Measurements from ENCODE around the gene ENTHD1. TPM values are rescaled to one million over a fixed set of nuclear protein-coding genes. Genes with fewer than 3 reads are reported as not detected.

ENTHD1 gene
- total and polyA plus RNA-seq, 8 donors: not detected

- H3K27me3 ChIP-seq: peaks cover 4 to 59% (median 4%) of the 10 kb centered on the region in 3 donors
- 31 to 79% (median 67%) methylated on average over 1 to 3 of the region's 3 CpGs for WGBS, 5 donors
Observed at GRCh38 chr22:39723899-39724351, 169.6 kb downstream of the ENTHD1 start.

GRCh38 chr22:39723463-39723862 lies 170.1 kb downstream of the ENTHD1 start:
- Histone ChIP-seq H3K27me3 (peaks cover 4 to 56% (median 4%) of the 10 kb centered on the region in 3 donors), H3K4me3 (no peak overlapping the region), H3K36me3 (no peaks in the 10 kb centered on the region), H3K27ac (no peak overlapping the region), H3K9me3 (no peaks in the 10 kb centered on the region), H3K4me1 (no peaks in the 10 kb centered on the region)
- 81 to 94% (median 87%) methylated on average over 10 of the region's 10 CpGs for WGBS, 5 donors
- TF ChIP-seq EP300 (IDR thresholded peaks at IDR 0.05): no peak
- TF ChIP-seq POLR2AphosphoS5 (IDR thresholded peaks at IDR 0.05): no peak
- no peak for TF ChIP-seq POLR2A (IDR thresholded peaks at IDR 0.05)
- TF ChIP-seq CTCF (IDR thresholded peaks at IDR 0.05): no peak
- DNase-seq: peak in 1 of 2 donors; percentile 11
- intact Hi-C loops (cut with DNase I; ENCODE audit: low total_unique reads): no loop called here

More at GRCh38 chr22:39723899-39724351, 169.6 kb downstream of the ENTHD1 start:
- Histone ChIP-seq H3K36me3 (no peaks in the 10 kb centered on the region), H3K4me3 (no peak overlapping the region), H3K4me1 (no peaks in the 10 kb centered on the region), H3K27ac (no peak overlapping the region), H3K9me3 (no peaks in the 10 kb centered on the region)
- DNase-seq: peak in 1 of 2 donors; percentile 25
- TF ChIP-seq POLR2A (IDR thresholded peaks at IDR 0.05): no peak
- TF ChIP-seq POLR2AphosphoS5 (IDR thresholded peaks at IDR 0.05): no peak
- TF ChIP-seq EP300 (IDR thresholded peaks at IDR 0.05): no peak
- no peak for TF ChIP-seq CTCF (IDR thresholded peaks at IDR 0.05)
- intact Hi-C loops (cut with DNase I; ENCODE audit: low total_unique reads): no loop called here

GRCh38 chr22:39722501-39722900 lies 171.1 kb downstream of the ENTHD1 start:
- no peaks in the 10 kb centered on the region for H3K36me3 ChIP-seq
- peak in 1 of 2 donors; percentile 5 for DNase-seq
- peaks cover 4 to 47% (median 4%) of the 10 kb centered on the region in 3 donors for H3K27me3 ChIP-seq
- no peaks in the 10 kb centered on the region for H3K9me3 ChIP-seq
- no peak overlapping the region for H3K27ac ChIP-seq
- WGBS, 5 donors: 72 to 78% (median 76%) methylated on average over 4 of the region's 4 CpGs
- no peak overlapping the region for H3K4me3 ChIP-seq
- intact Hi-C loops (cut with DNase I; ENCODE audit: low total_unique reads): no loop called here
- TF ChIP-seq CTCF (IDR thresholded peaks at IDR 0.05): no peak
- TF ChIP-seq EP300 (IDR thresholded peaks at IDR 0.05): no peak
- TF ChIP-seq POLR2A (IDR thresholded peaks at IDR 0.05): no peak
- no peaks in the 10 kb centered on the region for H3K4me1 ChIP-seq

- no peaks in the 10 kb centered on the region for H3K4me1 ChIP-seq
- peak in 1 of 2 donors; percentile 15 for DNase-seq
- TF ChIP-seq POLR2AphosphoS5 (IDR thresholded peaks at IDR 0.05) (no peak), EP300 (IDR thresholded peaks at IDR 0.05) (no peak), POLR2A (IDR thresholded peaks at IDR 0.05) (no peak), CTCF (IDR thresholded peaks at IDR 0.05) (no peak)
- H3K4me3 ChIP-seq: no peak overlapping the region
- intact Hi-C loops (cut with DNase I; ENCODE audit: low total_unique reads): no loop called here
- H3K27ac ChIP-seq: no peak overlapping the region
- H3K27me3 ChIP-seq: peaks cover 4 to 46% (median 4%) of the 10 kb centered on the region in 3 donors
- no peaks in the 10 kb centered on the region for H3K36me3 ChIP-seq
- no peaks in the 10 kb centered on the region for H3K9me3 ChIP-seq
- 88 to 95% (median 92%) methylated on average over 6 of the region's 6 CpGs for WGBS, 5 donors
Observed at GRCh38 chr22:39722032-39722325, 171.6 kb downstream of the ENTHD1 start.

Measured in stomach (tissue), 9 donors.